Trophoblast cell (in vitro differentiated cells and primary cell): ENCODE results near the gene PDCD2L.
A peak's percentile ranks its signal among the peaks of the same experiment; 100 is the strongest.

Source experiments
- DNase-seq, 2 donors: peaks; one replicate each; pipeline ENCODE4 v3.0.0-alpha.2; 2016
- H2AFZ ChIP-seq: 2 replicates; pipeline ENCODE4 v1.6.1; 2013; ENCODE audit warnings: low read length, moderate library complexity, mild to moderate bottlenecking; ENCODE audit not compliant: insufficient read depth, poor library complexity
- H2AK5ac ChIP-seq: 2 replicates; pipeline ENCODE4 v1.6.1; 2013; ENCODE audit warnings: mild to moderate bottlenecking, low read length
- H2BK120ac ChIP-seq: 2 replicates; pipeline ENCODE4 v1.6.1; 2013; ENCODE audit warnings: low read length, mild to moderate bottlenecking, moderate library complexity; ENCODE audit not compliant: insufficient read depth, poor library complexity
- H2BK12ac ChIP-seq: 2 replicates; pipeline ENCODE4 v1.6.1; 2013; ENCODE audit warnings: mild to moderate bottlenecking, low read length, moderate library complexity
- H2BK5ac ChIP-seq: 2 replicates; pipeline ENCODE4 v1.6.1; 2013; ENCODE audit warnings: low read length, low read depth, moderate library complexity, mild to moderate bottlenecking; ENCODE audit not compliant: poor library complexity
- H3K14ac ChIP-seq: 2 replicates; pipeline ENCODE4 v1.6.1; 2013; ENCODE audit warnings: mild to moderate bottlenecking, low read length
- H3K18ac ChIP-seq: 2 replicates; pipeline ENCODE4 v1.6.1; 2013; ENCODE audit warnings: mild to moderate bottlenecking, low read length
- H3K23ac ChIP-seq: 2 replicates; pipeline ENCODE4 v1.6.1; 2013; ENCODE audit warnings: low read length
- H3K27ac ChIP-seq: 2 replicates; pipeline ENCODE4 v1.5.1; 2013; ENCODE audit warnings: low read depth, mild to moderate bottlenecking, inconsistent platforms, low read length, moderate library complexity
- H3K27me3 ChIP-seq: 2 replicates; pipeline ENCODE4 v1.6.1; 2013; ENCODE audit warnings: inconsistent platforms, mild to moderate bottlenecking, low read length, moderate library complexity; ENCODE audit not compliant: insufficient read depth
- H3K36me3 ChIP-seq, 2 experiments: 1 replicate in 1 of 2; 2 replicates in 1 of 2; pipeline ENCODE4 v1.6.1; 2013; ENCODE audit warnings: low read length in 2 of 2, mild to moderate bottlenecking in 2 of 2, moderate library complexity in 1 of 2; ENCODE audit not compliant: insufficient read depth in 2 of 2, control insufficient read depth in 1 of 2
- H3K4ac ChIP-seq: 2 replicates; pipeline ENCODE4 v1.6.1; 2013; ENCODE audit warnings: low read depth, mild to moderate bottlenecking, low read length, moderate library complexity
- H3K4me1 ChIP-seq, 2 experiments: 1 replicate in 1 of 2; 2 replicates in 1 of 2; pipeline ENCODE4 v1.6.1; 2013; ENCODE audit warnings: low read length in 2 of 2, mild to moderate bottlenecking in 2 of 2, moderate library complexity in 1 of 2; ENCODE audit not compliant: insufficient read depth in 2 of 2, control insufficient read depth in 1 of 2
- H3K4me2 ChIP-seq: 2 replicates; pipeline ENCODE4 v1.6.1; 2013; ENCODE audit warnings: inconsistent platforms, mild to moderate bottlenecking, low read length, moderate library complexity
- H3K4me3 ChIP-seq: 2 replicates; pipeline ENCODE4 v1.5.1; 2013; ENCODE audit warnings: mild to moderate bottlenecking, low read depth, low read length, inconsistent platforms
- H3K79me1 ChIP-seq: one replicate; pipeline ENCODE4 v1.6.1; 2013; ENCODE audit warnings: low read length
- H3K79me2 ChIP-seq: 2 replicates; pipeline ENCODE4 v1.6.1; 2013; ENCODE audit warnings: low read length, mild to moderate bottlenecking; ENCODE audit not compliant: control insufficient read depth, insufficient read depth, poor library complexity
- H3K9ac ChIP-seq: 2 replicates; pipeline ENCODE4 v1.6.1; 2013; ENCODE audit warnings: mild to moderate bottlenecking, low read length
- H3K9me3 ChIP-seq: 2 replicates; pipeline ENCODE4 v1.6.1; 2013; ENCODE audit warnings: low read depth, mild to moderate bottlenecking, control low read depth, inconsistent platforms, low read length; ENCODE audit not compliant: insufficient read depth
- H4K12ac ChIP-seq: 2 replicates; pipeline ENCODE4 v1.6.1; 2013; ENCODE audit warnings: low read depth, mild to moderate bottlenecking, low read length, moderate library complexity
- H4K8ac ChIP-seq: 2 replicates; pipeline ENCODE4 v1.6.1; 2013; ENCODE audit warnings: low read depth, mild to moderate bottlenecking, low read length, moderate library complexity
- H4K91ac ChIP-seq: one replicate; pipeline ENCODE4 v1.6.1; 2013; ENCODE audit warnings: low read depth, mild to moderate bottlenecking, low read length, moderate library complexity
- WGBS: extraction: QIAGEN DNeasy Blood & Tissue Kit; methylation state at CpG from one replicate; pipeline ENCODE4 v1.1.7; 2013; ENCODE audit warnings: missing lambda C conversion rate; ENCODE audit not compliant: insufficient read length, insufficient coverage; ENCODE audit errors: extremely low coverage; 5-methylcytosine and 5-hydroxymethylcytosine counted together

PDCD2L gene

DNA sequence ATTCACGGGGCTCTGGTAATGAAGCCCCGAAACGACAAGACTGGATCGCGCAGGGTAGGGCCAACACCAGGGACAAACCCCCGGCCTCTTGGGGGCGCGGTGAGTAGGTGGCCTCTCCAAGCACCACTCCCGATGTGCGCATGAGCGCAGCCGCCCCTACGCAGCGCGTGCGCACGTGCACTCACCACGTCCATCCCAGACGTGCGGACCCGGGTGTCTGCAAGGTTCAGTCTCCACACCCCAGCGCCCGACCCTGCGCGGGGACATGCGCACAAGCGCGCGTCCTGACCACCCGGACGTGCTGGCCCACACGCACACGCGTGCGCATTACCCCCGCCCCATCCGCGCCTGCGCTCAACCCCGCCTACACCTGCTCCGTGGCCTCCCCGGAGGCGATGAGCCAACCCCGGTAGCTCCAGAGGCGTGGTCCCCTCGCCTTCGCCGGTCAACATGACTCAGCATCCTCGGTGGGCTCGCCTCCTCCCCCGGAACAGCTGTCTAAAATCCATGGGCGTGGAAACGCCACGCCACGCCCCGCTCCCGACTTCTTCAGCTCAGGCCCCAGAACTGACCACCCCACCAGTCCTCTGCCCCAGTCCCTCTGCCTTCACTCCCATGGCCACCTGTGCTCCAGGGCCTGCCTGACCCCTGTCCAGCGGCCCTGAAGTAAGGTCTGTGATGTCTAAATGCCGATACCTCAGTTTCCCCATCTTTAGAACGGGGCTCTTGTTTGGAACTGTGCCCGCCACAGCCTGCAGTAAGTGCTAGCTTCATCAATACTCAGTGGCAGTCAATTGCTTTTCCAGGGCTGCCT lies 44.9 kb upstream of the PDCD2L start:
- peaks cover 9% of the 10 kb centered on the region for H3K79me1 ChIP-seq
- no peak overlapping the region for H3K23ac ChIP-seq
- peak overlapping the region; percentile 80 for H2AFZ ChIP-seq
- peak overlapping the region; percentile 92 for H4K8ac ChIP-seq
- peak overlapping the region; percentile 62 for H3K4me3 ChIP-seq
- no peak overlapping the region for H3K9ac ChIP-seq
- H3K18ac ChIP-seq, result peak overlapping the region; percentile 50
- H2BK5ac ChIP-seq, result peak overlapping the region; percentile 7
- no peaks in the 10 kb centered on the region for H3K9me3 ChIP-seq
- H3K27me3 ChIP-seq, result no peaks in the 10 kb centered on the region
- peak overlapping the region; percentile 50 for H3K27ac ChIP-seq
- peak overlapping the region; percentile 18 for H3K4ac ChIP-seq
- peak overlapping the region; percentile 93 for H4K91ac ChIP-seq
- H2BK120ac ChIP-seq, result peak overlapping the region; percentile 56
- peaks cover 5 to 10% of the 10 kb centered on the region in 2 experiments for H3K36me3 ChIP-seq
- DNase-seq, result peak; percentile 98 to 99
- H3K4me1 ChIP-seq, result peaks cover 8 to 10% of the 10 kb centered on the region in 2 experiments
- H3K14ac ChIP-seq, result peak overlapping the region; percentile 54
- no peaks in the 10 kb centered on the region for H3K79me2 ChIP-seq
- peak overlapping the region; percentile 53 for H2AK5ac ChIP-seq
- H3K4me2 ChIP-seq, result peak overlapping the region; percentile 59
- no peak overlapping the region for H2BK12ac ChIP-seq
- WGBS, result no CpG with 5 or more reads among the region's 61 CpGs
- H4K12ac ChIP-seq, result peak overlapping the region; percentile 31

DNA sequence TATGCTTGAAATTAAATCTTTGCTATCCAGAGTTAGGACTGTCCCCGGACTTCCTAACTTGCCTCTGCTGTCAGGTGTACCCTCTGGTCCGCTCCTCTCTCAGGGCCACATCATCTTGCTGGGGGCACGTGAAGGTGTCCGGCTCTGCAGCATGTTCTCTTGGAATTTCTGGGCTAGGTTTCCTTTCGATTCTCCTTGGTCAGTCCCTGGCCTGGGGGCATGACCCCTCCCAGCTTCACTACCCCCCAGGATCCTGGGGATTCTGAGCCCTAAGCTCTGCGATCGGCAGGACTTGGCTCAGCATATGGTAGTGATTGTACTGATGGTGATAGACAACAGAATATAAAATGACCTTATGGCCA lies 44.3 kb upstream of the PDCD2L start:
- peaks cover 9% of the 10 kb centered on the region for H3K79me1 ChIP-seq
- H3K36me3 ChIP-seq, result peaks cover 2 to 6% of the 10 kb centered on the region in 2 experiments
- no peak overlapping the region for H3K23ac ChIP-seq
- H3K18ac ChIP-seq, result peak overlapping the region; percentile 50
- peak overlapping the region; percentile 93 for H4K91ac ChIP-seq
- H3K9ac ChIP-seq, result no peak overlapping the region
- WGBS, result no CpG with 5 or more reads among the region's 7 CpGs
- peak overlapping the region; percentile 32 for H2BK12ac ChIP-seq
- H2BK5ac ChIP-seq, result peak overlapping the region; percentile 7
- peak overlapping the region; percentile 59 for H3K4me2 ChIP-seq
- H3K27me3 ChIP-seq, result no peaks in the 10 kb centered on the region
- H4K8ac ChIP-seq, result peak overlapping the region; percentile 92
- H3K14ac ChIP-seq, result peak overlapping the region; percentile 54
- H3K4me3 ChIP-seq, result no peak overlapping the region
- peak overlapping the region; percentile 31 for H4K12ac ChIP-seq
- peak in 1 of 2 donors; percentile 24 for DNase-seq
- H3K27ac ChIP-seq, result no peak overlapping the region
- H3K4ac ChIP-seq, result peak overlapping the region; percentile 21
- H2AK5ac ChIP-seq, result peak overlapping the region; percentile 53
- no peaks in the 10 kb centered on the region for H3K79me2 ChIP-seq
- peak overlapping the region; percentile 56 for H2AFZ ChIP-seq
- H3K4me1 ChIP-seq, result peaks cover 8 to 10% of the 10 kb centered on the region in 2 experiments
- peak overlapping the region; percentile 56 for H2BK120ac ChIP-seq
- no peaks in the 10 kb centered on the region for H3K9me3 ChIP-seq

DNA sequence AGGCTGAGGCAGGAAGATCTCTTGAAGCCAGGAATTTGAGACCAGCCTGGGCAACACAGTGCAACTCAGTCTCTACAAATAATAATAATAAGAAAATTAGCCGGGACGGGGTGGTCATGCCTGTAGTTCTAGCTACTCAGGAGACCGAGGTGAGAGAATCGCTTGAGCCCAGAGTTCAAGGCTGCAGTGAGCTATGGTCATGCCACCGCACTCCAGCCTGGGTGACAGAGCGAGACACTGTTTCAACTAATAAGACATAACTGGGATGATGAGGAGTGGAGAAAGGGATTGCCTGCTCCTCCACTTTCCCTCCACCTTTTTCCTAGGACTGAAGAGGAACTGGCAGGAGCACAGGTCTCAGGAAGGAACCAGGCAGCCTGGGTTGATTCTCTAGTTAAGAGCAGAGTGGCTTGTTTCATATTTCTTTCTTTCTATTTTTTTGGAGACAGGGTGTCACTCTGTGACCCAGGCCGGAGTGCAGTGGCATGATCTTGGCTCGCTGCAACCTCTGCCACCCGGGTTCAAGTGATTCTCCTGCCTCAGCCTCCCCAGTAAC lies 43.8 kb upstream of the PDCD2L start:
- Histone ChIP-seq H3K9ac (no peak overlapping the region), H2BK5ac (no peak overlapping the region), H4K12ac (no peak overlapping the region), H2AK5ac (no peak overlapping the region), H3K27me3 (no peaks in the 10 kb centered on the region), H3K14ac (no peak overlapping the region), H2AFZ (no peak overlapping the region), H3K79me1 (peaks cover 11% of the 10 kb centered on the region), H3K36me3 (peaks cover 0 to 3% of the 10 kb centered on the region in 2 experiments), H3K4ac (no peak overlapping the region), H3K18ac (no peak overlapping the region), H2BK12ac (no peak overlapping the region), H4K8ac (peak overlapping the region; percentile 92), H3K4me2 (no peak overlapping the region), H4K91ac (no peak overlapping the region), H3K79me2 (peaks cover 4% of the 10 kb centered on the region), H3K4me3 (no peak overlapping the region), H3K9me3 (no peaks in the 10 kb centered on the region), H3K27ac (no peak overlapping the region), H2BK120ac (no peak overlapping the region), H3K23ac (no peak overlapping the region), H3K4me1 (peaks cover 8 to 11% of the 10 kb centered on the region in 2 experiments)
- DNase-seq, result no peak
- WGBS, result no CpG with 5 or more reads among the region's 9 CpGs

DNA sequence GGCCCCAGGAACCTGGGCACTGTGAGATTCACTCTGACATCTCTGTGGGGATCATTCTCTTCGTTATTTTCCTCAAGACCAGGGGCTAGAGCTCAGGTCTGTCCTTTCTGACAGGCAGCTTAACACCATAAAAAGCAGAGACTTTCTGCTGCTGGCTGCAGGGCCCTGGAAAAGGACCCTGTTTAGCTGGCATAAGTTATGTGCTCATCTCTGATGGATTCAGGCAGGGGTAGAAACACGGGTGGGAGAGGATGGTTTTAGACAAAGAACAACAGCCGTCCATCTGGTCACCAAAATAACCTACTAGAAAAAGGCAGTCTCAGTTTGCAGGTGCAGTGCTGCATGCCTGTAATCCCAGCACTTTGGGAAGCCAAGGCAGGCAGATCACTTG lies 41.5 kb upstream of the PDCD2L start:
- Histone ChIP-seq H4K91ac (no peak overlapping the region), H3K4ac (no peak overlapping the region), H3K4me3 (no peak overlapping the region), H2AFZ (no peak overlapping the region), H3K14ac (no peak overlapping the region), H3K27ac (no peak overlapping the region), H2AK5ac (no peak overlapping the region), H3K4me1 (peaks cover 18 to 22% of the 10 kb centered on the region in 2 experiments), H2BK5ac (no peak overlapping the region), H3K27me3 (no peaks in the 10 kb centered on the region), H4K12ac (no peak overlapping the region), H3K23ac (no peak overlapping the region), H3K36me3 (peaks cover 4 to 5% of the 10 kb centered on the region in 2 experiments), H2BK120ac (no peak overlapping the region), H3K4me2 (no peak overlapping the region), H3K79me2 (peaks cover 8% of the 10 kb centered on the region), H3K18ac (no peak overlapping the region), H3K9ac (no peak overlapping the region), H3K9me3 (no peaks in the 10 kb centered on the region), H4K8ac (no peak overlapping the region), H3K79me1 (peaks cover 13% of the 10 kb centered on the region), H2BK12ac (no peak overlapping the region)
- WGBS, result no CpG with 5 or more reads among the region's 3 CpGs
- DNase-seq, result no peak
